ENCODE results near the gene SLC25A42. TPM values are rescaled to one million over a fixed set of nuclear protein-coding genes. Genes with fewer than 3 reads are reported as not detected.
"Not testable (repeated sequence)": the region's sequence is repeated elsewhere in the genome, so short reads cannot be mapped to it uniquely, and the experiment has no call there.

Gene SLC25A42
- total RNA-seq, 1 experiment from 2014 or later, result 3.5 TPM

- ChIA-PET CTCF (no interaction called here), POLR2A (ENCODE audit: low non-redundant PET) (no interaction called here)
- H3K27me3 ChIP-seq (replicated peaks; ENCODE audit: insufficient read depth, low read depth, low read length, poor library complexity), result no peaks in the 10 kb centered on the region
- peaks cover 9% of the 10 kb centered on the region for H3K9me3 ChIP-seq (ENCODE audit: low read depth, low read length, poor library complexity, severe bottlenecking)
- no peak for DNase-seq (ENCODE audit: low spot score)
- no peaks in the 10 kb centered on the region for H3K4me1 ChIP-seq (ENCODE audit: insufficient read depth, low read length, poor library complexity, severe bottlenecking)
- TF ChIP-seq EZH2 (IDR thresholded peaks at IDR 0.05; ENCODE audit: borderline replicate concordance, low read depth, low read length, poor library complexity, severe bottlenecking), result no peak
- H3K27ac ChIP-seq (ENCODE audit: low read depth, low read length, poor library complexity, severe bottlenecking), result no peak overlapping the region
- intact Hi-C loops (cut with micrococcal nuclease; ENCODE audit: unreplicated experiment), result no loop called here
- H3K4me3 ChIP-seq (ENCODE audit: low read depth, low read length, poor library complexity, severe bottlenecking), result no peak overlapping the region
- H3K36me3 ChIP-seq (ENCODE audit: insufficient read depth, low read length, poor library complexity, severe bottlenecking), result no peaks in the 10 kb centered on the region
- no TSS peak for BruUV-seq (replicated peaks)
Measured at GRCh38 chr19:19131989-19132388, 68.2 kb downstream of the SLC25A42 start.

GRCh38 chr19:19132912-19133311, 69.1 kb downstream of the SLC25A42 start:
- H3K27ac ChIP-seq (ENCODE audit: low read depth, low read length, poor library complexity, severe bottlenecking), result no peak overlapping the region
- H3K4me1 ChIP-seq (ENCODE audit: insufficient read depth, low read length, poor library complexity, severe bottlenecking), result no peaks in the 10 kb centered on the region
- no peaks in the 10 kb centered on the region for H3K36me3 ChIP-seq (ENCODE audit: insufficient read depth, low read length, poor library complexity, severe bottlenecking)
- intact Hi-C loops (cut with micrococcal nuclease; ENCODE audit: unreplicated experiment), result no loop called here
- DNase-seq (ENCODE audit: low spot score), result no peak
- H3K4me3 ChIP-seq (ENCODE audit: low read depth, low read length, poor library complexity, severe bottlenecking), result no peak overlapping the region
- ChIA-PET POLR2A (ENCODE audit: low non-redundant PET) (no interaction called here), CTCF (no interaction called here)
- TF ChIP-seq EZH2 (IDR thresholded peaks at IDR 0.05; ENCODE audit: borderline replicate concordance, low read depth, low read length, poor library complexity, severe bottlenecking) (no peak), CTCF (conservative IDR thresholded peaks at IDR 0.05; ENCODE audit: low read depth, low read length) (no peak)
- BruUV-seq (replicated peaks), result no TSS peak
- H3K9me3 ChIP-seq (ENCODE audit: low read depth, low read length, poor library complexity, severe bottlenecking), result peaks cover 9% of the 10 kb centered on the region
- no peaks in the 10 kb centered on the region for H3K27me3 ChIP-seq (replicated peaks; ENCODE audit: insufficient read depth, low read depth, low read length, poor library complexity)

GRCh38 chr19:19133985-19134384, 70.2 kb downstream of the SLC25A42 start:
- no peak overlapping the region for H3K4me3 ChIP-seq (ENCODE audit: low read depth, low read length, poor library complexity, severe bottlenecking)
- CTCF ChIA-PET, result no interaction called here
- POLR2A ChIA-PET (ENCODE audit: low non-redundant PET), result no interaction called here
- H3K27me3 ChIP-seq (replicated peaks; ENCODE audit: insufficient read depth, low read depth, low read length, poor library complexity), result no peaks in the 10 kb centered on the region
- no peaks in the 10 kb centered on the region for H3K4me1 ChIP-seq (ENCODE audit: insufficient read depth, low read length, poor library complexity, severe bottlenecking)
- TF ChIP-seq CTCF (conservative IDR thresholded peaks at IDR 0.05; ENCODE audit: low read depth, low read length) (no peak), EZH2 (IDR thresholded peaks at IDR 0.05; ENCODE audit: borderline replicate concordance, low read depth, low read length, poor library complexity, severe bottlenecking) (no peak)
- no peak overlapping the region for H3K27ac ChIP-seq (ENCODE audit: low read depth, low read length, poor library complexity, severe bottlenecking)
- intact Hi-C loops (cut with micrococcal nuclease; ENCODE audit: unreplicated experiment), result no loop called here
- no peak for DNase-seq (ENCODE audit: low spot score)
- H3K9me3 ChIP-seq (ENCODE audit: low read depth, low read length, poor library complexity, severe bottlenecking), result peaks cover 9% of the 10 kb centered on the region
- H3K36me3 ChIP-seq (ENCODE audit: insufficient read depth, low read length, poor library complexity, severe bottlenecking), result no peaks in the 10 kb centered on the region
- no TSS peak for BruUV-seq (replicated peaks)

- ChIA-PET CTCF (interaction anchor here (0.8 kb wide), 1 partner anchor 208 kb away, joined by 3 read pairs; no protein-coding TSS in a partner anchor), POLR2A (ENCODE audit: low non-redundant PET) (no interaction called here)
- no peaks in the 10 kb centered on the region for H3K4me1 ChIP-seq (ENCODE audit: insufficient read depth, low read length, poor library complexity, severe bottlenecking)
- H3K36me3 ChIP-seq (ENCODE audit: insufficient read depth, low read length, poor library complexity, severe bottlenecking), result no peaks in the 10 kb centered on the region
- no peak for DNase-seq (ENCODE audit: low spot score)
- TF ChIP-seq CTCF (conservative IDR thresholded peaks at IDR 0.05; ENCODE audit: low read depth, low read length) (no peak), EZH2 (IDR thresholded peaks at IDR 0.05; ENCODE audit: borderline replicate concordance, low read depth, low read length, poor library complexity, severe bottlenecking) (no peak)
- H3K27me3 ChIP-seq (replicated peaks; ENCODE audit: insufficient read depth, low read depth, low read length, poor library complexity), result no peaks in the 10 kb centered on the region
- peaks cover 9% of the 10 kb centered on the region for H3K9me3 ChIP-seq (ENCODE audit: low read depth, low read length, poor library complexity, severe bottlenecking)
- BruUV-seq (replicated peaks), result no TSS peak
- no peak overlapping the region for H3K27ac ChIP-seq (ENCODE audit: low read depth, low read length, poor library complexity, severe bottlenecking)
- H3K4me3 ChIP-seq (ENCODE audit: low read depth, low read length, poor library complexity, severe bottlenecking), result no peak overlapping the region
- intact Hi-C loops (cut with micrococcal nuclease; ENCODE audit: unreplicated experiment), result loop anchor here (5.0 kb wide), 1 partner anchor 137 kb away; no protein-coding TSS in a partner anchor
Measured at GRCh38 chr19:19134687-19135158, 70.9 kb downstream of the SLC25A42 start.

GRCh38 chr19:19135713-19136112, 71.9 kb downstream of the SLC25A42 start:
- H3K9me3 ChIP-seq (ENCODE audit: low read depth, low read length, poor library complexity, severe bottlenecking); H3K4me1 ChIP-seq (ENCODE audit: insufficient read depth, low read length, poor library complexity, severe bottlenecking); H3K36me3 ChIP-seq (ENCODE audit: insufficient read depth, low read length, poor library complexity, severe bottlenecking); DNase-seq (ENCODE audit: low spot score); POLR2A ChIA-PET (ENCODE audit: low non-redundant PET); CTCF ChIA-PET; H3K27ac ChIP-seq (ENCODE audit: low read depth, low read length, poor library complexity, severe bottlenecking); H3K27me3 ChIP-seq (replicated peaks; ENCODE audit: insufficient read depth, low read depth, low read length, poor library complexity); BruUV-seq (replicated peaks); H3K4me3 ChIP-seq (ENCODE audit: low read depth, low read length, poor library complexity, severe bottlenecking): not testable (repeated sequence)
- intact Hi-C loops (cut with micrococcal nuclease; ENCODE audit: unreplicated experiment), result loop anchor here (5.0 kb wide), 1 partner anchor 138 kb away; no protein-coding TSS in a partner anchor

All from A673 (cell line).